ENCODE measurements around the gene IGFL4.

Gene IGFL4

GRCh38 chr19:46066471-46066870, 25.7 kb upstream of the IGFL4 start:
- in situ Hi-C loops (cut with MboI; ENCODE audit: low pct_unique_long_range_greater_than_20kb, low sequenced_read_pairs): no loop called here
- no peak for DNase-seq

DNA sequence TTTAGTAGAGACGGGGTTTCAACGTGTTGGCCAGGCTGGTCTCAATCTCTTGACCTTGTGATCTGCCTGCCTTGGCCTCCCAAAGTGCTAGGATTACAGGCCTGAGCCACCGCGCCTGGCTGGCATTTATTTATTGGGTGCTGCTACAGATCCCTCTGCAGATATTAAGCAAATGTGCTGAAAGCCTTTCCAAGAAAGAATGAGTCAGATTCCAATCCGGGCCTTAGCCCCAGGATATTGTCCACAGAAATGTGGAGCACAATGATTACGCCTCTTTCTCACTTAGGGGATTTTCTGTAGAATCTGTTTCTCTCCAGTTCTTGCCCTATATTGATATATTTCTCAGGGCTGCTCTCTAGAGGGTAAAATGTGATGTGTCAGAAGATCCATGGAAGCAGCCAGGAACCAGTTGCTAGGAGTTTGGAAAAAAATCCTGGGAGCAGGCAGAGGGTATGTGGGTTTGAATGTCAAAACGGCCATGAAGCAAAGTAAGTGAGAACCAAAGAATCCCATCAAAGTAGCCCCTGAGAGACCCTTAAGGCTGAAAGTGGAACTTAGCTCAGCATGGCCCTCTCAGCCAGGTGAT, 24.8 kb upstream of the IGFL4 start:
- no peak for DNase-seq
- in situ Hi-C loops (cut with MboI; ENCODE audit: low pct_unique_long_range_greater_than_20kb, low sequenced_read_pairs): no loop called here

DNA sequence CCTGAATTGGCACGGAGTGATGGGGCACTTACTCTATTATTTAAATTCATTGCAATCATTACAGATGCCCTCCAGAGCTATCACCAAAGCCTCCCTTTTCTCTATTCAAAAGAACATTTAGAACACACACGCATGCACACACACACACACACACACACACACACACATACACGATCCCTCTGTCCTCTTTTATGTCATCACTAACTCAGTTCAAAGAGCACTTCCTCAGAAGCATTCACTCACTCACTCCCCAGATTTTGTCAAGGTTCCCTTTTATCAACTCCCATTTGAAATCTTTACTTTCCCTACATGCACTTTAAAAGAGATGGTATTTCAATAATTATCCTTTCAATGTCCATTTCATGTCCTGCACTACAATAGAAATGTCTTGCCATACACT, 22.4 kb upstream of the IGFL4 start:
- in situ Hi-C loops (cut with MboI; ENCODE audit: low pct_unique_long_range_greater_than_20kb, low sequenced_read_pairs): no loop called here
- no peak for DNase-seq

DNA sequence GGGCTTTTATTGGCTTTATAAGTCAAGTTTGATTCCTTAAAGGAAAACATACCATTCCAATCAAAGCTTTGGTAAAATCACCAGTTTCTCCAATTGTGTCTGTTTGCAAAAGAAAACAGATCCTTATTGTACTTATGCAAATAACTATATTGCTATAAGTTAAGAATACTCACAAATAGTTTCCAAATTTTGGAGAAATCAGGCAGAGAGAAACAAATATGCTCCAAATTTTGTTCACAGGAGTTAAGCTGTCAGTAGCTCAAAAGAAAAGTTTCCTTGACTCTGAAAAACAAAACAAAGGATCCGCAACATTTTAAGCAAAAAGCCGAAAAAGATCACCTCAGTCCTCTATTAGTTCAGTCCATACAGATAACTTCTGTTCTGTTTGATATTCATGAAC, 19.2 kb upstream of the IGFL4 start:
- no peak for DNase-seq
- in situ Hi-C loops (cut with MboI; ENCODE audit: low pct_unique_long_range_greater_than_20kb, low sequenced_read_pairs): no loop called here

DNA sequence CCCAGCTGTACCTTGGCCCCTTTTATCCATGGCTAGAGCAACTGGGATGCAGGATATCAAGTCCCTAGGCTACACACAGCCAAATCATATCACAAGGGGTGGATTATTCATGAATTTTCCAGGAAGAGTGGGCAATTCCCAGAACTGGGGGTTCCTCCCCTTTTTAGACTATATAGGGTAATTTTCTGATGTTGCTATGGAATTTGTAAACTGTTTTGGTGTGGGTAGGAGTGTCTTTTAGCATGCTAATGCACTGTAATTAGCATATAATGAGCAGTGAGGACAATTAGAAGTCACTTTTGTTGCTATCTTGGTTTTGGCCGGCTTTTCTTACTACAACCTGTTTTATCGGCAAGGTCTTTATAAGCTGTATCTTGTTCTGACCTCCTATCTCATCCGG, 18.0 kb upstream of the IGFL4 start:
- DNase-seq: no peak
- in situ Hi-C loops (cut with MboI; ENCODE audit: low pct_unique_long_range_greater_than_20kb, low sequenced_read_pairs): no loop called here

GRCh38 chr19:46056536-46056935, 15.7 kb upstream of the IGFL4 start:
- in situ Hi-C loops (cut with MboI; ENCODE audit: low pct_unique_long_range_greater_than_20kb, low sequenced_read_pairs): no loop called here
- no peak for DNase-seq

DNA sequence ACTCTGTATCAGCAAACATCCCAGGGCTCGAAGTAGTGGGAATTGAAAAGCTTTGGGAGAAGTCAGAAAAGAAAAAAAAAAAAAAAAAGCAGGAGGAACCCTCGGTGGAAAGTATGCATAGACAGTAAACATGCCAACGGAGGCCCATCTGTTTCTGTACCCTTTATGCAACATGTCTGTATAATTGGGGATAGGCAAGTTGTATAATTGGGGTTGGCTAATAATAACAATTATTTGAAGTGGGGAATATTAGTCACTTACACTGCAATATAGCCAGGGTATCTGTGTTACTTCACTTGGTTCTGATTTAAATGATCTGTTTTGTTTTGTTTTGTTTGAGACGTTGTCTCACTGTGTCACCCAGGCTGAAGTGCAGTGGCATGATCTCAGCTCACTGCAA, 12.1 kb upstream of the IGFL4 start:
- in situ Hi-C loops (cut with MboI; ENCODE audit: low pct_unique_long_range_greater_than_20kb, low sequenced_read_pairs): no loop called here

DNA sequence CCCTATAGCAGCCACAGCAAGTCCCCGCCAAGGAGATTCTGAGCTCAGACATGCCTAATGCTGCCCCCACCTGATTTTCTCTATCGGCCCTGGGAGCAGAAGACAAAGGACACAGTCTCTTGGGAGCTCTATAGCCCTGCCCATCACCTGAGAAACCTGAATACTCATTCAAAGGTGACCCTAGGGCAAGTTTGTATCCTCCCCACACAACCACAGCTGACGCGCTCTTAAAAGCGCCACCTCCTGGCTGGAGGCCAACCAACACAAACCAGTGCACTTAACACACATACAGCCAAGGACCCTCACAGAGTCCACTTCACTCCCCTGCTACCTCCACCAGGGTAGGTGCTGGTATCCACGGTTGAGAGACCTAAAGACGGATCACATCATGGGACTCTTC, 8.8 kb upstream of the IGFL4 start:
- peak; percentile 12 for DNase-seq
- in situ Hi-C loops (cut with MboI; ENCODE audit: low pct_unique_long_range_greater_than_20kb, low sequenced_read_pairs): no loop called here

More for the DNA sequence above, 12.1 kb upstream of the IGFL4 start:
- DNase-seq: no peak

DNA sequence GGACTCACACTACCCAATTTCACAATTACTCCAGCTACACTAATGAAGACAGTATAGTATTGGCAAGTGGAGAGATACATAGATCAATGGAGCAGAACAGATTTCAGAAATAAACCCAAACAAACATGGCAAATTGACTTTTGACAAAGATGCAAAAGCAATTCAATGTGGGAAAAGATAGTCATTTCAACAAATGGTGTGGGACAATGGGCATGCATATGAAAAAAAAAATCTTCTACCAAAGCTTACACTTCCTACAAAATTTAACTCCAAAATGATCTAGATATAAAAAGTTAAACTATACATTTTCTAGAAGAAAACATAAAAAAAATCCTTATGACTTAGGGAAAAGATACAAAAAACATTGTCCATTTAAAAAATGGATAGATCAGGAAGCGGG, 2.7 kb upstream of the IGFL4 start:
- in situ Hi-C loops (cut with MboI; ENCODE audit: low pct_unique_long_range_greater_than_20kb, low sequenced_read_pairs): no loop called here
- DNase-seq: no peak

GRCh38 chr19:46042252-46042883, 1.6 kb upstream of the IGFL4 start:
- in situ Hi-C loops (cut with MboI; ENCODE audit: low pct_unique_long_range_greater_than_20kb, low sequenced_read_pairs): no loop called here
- no peak for DNase-seq

GRCh38 chr19:46040125-46040524, 677 bp downstream of the IGFL4 start:
- in situ Hi-C loops (cut with MboI; ENCODE audit: low pct_unique_long_range_greater_than_20kb, low sequenced_read_pairs): no loop called here
- no peak for DNase-seq

GRCh38 chr19:46036744-46037128, 4.1 kb downstream of the IGFL4 start:
- in situ Hi-C loops (cut with MboI; ENCODE audit: low pct_unique_long_range_greater_than_20kb, low sequenced_read_pairs): no loop called here

DNA sequence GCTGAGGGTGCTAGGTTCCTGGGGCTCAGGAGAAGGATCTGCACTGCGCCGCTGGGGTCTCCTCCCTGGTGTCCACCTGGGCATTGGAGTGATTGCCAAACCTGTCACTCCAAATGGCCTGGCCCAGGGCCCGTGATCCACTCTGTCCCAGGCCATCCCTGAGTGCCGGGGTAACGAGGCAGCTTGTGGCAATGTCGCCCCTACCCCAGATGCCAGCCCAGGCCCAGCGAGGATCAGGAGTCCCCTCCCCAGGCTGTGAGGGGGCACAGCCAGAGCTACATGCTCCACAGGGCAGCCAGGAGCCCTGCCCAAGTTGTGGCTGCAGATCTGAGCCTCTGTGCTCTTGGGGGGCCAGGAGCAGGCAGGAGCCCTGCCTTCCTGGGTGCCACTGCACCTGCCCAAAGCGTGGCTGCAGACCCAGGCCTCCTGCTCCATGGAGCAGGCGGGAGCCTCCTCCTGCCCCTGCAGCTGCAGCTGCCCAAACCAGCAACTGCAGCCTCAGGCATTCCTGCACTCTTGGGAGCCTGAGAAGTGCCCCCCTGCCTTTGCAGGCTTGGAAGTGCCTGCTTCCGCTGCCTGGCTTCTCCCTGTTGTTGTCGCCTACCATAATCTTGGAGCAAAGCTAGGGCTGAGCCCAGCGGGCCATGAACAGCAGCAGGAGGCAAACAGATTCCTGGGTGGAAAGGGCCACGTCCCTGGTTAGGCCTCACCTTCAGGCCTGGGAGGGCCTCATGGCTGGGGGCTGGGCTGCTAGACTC, 4.6 kb downstream of the IGFL4 start:
- no peak for DNase-seq
- in situ Hi-C loops (cut with MboI; ENCODE audit: low pct_unique_long_range_greater_than_20kb, low sequenced_read_pairs): no loop called here

More at GRCh38 chr19:46036744-46037128, 4.1 kb downstream of the IGFL4 start:
- DNase-seq: no peak

DNA sequence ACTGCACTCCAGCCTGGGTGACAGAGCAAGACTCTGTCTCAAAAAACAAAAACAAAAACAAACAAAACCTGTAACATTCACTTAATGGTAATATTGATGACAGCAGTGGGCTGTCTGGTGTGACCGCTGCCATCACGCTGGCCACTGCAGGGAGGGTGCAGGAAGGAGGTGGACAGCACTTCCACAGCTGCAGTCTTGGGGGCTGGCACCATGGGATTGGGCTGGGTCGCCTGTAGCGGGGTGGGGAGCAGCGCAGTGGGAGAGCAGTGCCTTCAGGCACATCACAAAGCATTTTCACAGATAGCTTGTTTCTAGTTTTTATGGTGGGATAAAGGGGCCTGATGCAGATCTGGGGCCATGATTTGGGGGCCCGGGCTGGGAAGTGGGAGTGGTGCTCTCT, 5.3 kb downstream of the IGFL4 start:
- no peak for DNase-seq
- in situ Hi-C loops (cut with MboI; ENCODE audit: low pct_unique_long_range_greater_than_20kb, low sequenced_read_pairs): no loop called here

DNA sequence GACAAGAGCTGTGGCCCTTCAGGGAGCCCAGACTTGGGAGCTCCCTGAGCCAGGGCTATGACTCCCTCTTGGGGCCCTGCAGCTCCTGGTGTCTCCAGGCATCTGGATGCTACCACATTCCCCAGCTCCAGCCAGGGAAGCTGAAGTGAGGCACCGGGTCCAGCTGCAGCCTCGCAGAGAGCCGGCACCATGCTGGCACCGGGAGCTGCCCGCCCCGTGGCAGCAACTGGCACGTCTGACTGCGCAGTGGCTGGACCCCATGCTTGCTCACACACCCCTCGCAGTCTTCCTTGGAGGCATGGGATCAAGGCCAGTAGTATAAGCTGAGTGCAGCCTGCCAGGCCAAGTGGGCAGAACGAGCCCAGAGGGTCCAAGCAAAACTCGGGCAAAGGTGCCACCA, 7.4 kb downstream of the IGFL4 start:
- in situ Hi-C loops (cut with MboI; ENCODE audit: low pct_unique_long_range_greater_than_20kb, low sequenced_read_pairs): no loop called here
- no peak for DNase-seq

DNA sequence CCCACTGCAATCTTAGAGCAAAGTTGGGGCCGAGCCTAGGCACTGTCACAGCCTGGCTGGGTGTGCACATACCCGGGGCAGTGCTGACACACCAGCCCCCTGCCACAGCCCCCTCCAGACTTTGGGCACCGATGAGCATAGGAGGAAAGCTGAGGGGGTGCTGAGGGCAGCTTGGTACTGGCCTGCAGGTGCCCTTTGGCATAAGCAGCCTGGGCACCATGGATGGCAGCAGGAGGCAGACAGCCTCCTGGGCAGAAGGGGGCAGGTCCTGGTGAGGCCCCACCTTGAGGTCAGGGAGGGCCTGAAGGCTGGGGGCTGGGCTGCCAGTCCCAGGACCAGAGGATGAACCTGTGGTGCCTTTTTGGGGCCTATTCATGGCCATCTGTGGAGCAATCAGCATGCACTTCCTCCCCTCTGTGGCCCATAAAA, 8.2 kb downstream of the IGFL4 start:
- DNase-seq: no peak
- in situ Hi-C loops (cut with MboI; ENCODE audit: low pct_unique_long_range_greater_than_20kb, low sequenced_read_pairs): no loop called here

DNA sequence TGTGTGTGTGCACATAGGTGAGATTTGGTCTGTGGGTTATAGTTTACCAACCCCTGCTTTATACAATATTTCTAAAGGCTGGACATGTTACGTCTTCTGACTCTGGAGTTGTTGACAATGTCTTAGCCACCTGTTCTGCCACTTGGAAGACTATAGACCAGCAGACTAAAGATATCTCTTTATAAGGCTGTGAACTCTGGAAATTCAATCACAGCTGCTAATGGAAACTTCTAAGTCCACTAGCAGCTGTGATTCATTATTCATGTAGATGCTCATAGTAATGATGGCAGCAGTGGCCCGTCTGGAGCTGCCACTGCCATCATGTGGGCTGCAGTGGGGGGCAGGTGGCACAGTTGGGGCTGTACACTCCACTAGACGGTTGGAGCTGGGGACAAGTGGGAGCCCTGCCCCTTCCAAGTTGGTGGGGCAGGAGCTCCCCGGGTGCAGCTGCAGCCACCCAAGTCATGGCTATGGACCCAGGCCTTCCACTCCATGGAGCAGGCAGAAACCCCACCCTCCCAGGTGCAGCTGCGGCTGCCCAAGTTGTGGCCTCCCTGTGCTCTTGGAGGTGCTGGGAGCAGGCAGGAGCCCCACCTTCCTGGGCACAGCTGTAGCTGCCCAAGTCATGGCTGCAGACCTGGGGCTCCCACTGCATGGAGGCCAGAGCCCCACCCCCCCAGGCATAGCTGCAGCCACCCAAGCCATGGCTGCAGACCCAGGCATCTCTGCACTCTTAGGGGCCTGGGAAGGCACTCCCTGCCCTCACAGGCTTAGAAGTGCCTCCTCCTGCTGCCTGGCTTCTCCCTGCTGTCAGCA, 8.8 kb downstream of the IGFL4 start:
- no peak for DNase-seq
- in situ Hi-C loops (cut with MboI; ENCODE audit: low pct_unique_long_range_greater_than_20kb, low sequenced_read_pairs): no loop called here

GRCh38 chr19:46030812-46031550, 9.8 kb downstream of the IGFL4 start:
- no peak for DNase-seq
- in situ Hi-C loops (cut with MboI; ENCODE audit: low pct_unique_long_range_greater_than_20kb, low sequenced_read_pairs): no loop called here

DNA sequence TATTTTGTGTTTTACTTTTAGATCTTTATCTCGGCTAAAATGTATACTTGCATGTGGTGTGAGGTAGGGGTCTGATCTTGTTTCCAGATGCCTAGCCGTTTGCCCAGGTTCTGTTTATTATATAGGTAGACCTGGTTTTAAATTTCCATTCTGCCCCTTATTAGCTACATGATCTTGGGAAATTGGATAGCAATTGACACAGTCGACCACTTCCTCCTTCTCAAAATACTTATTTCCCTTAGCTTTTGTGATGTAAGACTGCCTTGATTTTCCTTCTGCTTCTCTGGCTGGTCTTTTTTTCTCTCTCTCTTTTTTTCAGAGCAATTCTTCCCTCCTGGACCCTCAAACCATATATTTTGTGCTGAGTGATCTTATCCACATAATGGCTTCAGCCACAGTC, 15.0 kb downstream of the IGFL4 start:
- in situ Hi-C loops (cut with MboI; ENCODE audit: low pct_unique_long_range_greater_than_20kb, low sequenced_read_pairs): no loop called here
- DNase-seq: peak; percentile 35
